Activated CD8-positive, alpha-beta memory T cell treated with anti-CD3 and anti-CD28 coated beads, Interleukin-2, amount 50 U/mL, for 24 hours (primary cell): Measurements from ENCODE around the gene SLC27A6.
"Not testable (repeated sequence)": the region's sequence is repeated elsewhere in the genome, so short reads cannot be mapped to it uniquely, and the experiment has no call there.

Experiments used
- DNase-seq: peaks from one replicate; pipeline ENCODE4 v3.0.0-alpha.2; 2020; ENCODE audit errors: extremely low read depth

Gene SLC27A6

GRCh38 chr5:129001841-129002526 is 36.7 kb downstream of the SLC27A6 start:
- DNase-seq = no peak

DNA sequence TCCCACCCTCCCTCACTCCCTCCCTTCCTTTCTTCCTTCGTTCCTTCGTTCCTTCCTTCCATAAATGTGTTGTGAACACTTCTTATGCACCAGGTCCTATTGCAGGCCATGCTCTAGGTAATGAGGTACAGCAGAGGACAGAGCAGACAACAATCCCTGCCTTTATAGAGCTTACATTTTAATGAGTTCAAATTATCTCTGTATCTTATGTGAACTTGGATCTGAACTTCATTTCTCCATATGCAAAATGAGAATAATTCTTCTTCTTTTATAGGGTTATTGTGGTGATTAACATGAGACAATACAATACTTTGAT is 37.2 kb downstream of the SLC27A6 start:
- no peak for DNase-seq

GRCh38 chr5:129003232-129003631 is 37.9 kb downstream of the SLC27A6 start:
- DNase-seq = no peak

DNA sequence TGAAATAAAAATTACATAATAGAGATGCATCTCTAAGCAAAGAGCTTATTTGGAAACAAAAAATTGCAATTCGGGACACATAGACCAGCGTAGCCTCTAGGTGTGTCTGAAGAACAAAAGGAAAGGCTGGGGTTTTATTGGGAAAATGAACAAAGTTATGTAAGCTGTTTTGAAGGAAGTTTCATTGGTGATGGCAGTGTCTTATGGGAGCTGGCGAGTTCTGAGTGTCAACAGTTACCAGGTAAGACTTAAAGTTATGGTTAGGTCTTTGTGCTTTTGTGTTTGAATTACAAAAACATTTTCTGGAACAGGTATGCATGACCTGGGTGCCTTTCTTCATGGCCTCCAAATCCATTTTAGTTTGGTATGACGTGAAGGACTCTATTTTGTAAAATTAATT is 48.9 kb downstream of the SLC27A6 start:
- DNase-seq = no peak

DNA sequence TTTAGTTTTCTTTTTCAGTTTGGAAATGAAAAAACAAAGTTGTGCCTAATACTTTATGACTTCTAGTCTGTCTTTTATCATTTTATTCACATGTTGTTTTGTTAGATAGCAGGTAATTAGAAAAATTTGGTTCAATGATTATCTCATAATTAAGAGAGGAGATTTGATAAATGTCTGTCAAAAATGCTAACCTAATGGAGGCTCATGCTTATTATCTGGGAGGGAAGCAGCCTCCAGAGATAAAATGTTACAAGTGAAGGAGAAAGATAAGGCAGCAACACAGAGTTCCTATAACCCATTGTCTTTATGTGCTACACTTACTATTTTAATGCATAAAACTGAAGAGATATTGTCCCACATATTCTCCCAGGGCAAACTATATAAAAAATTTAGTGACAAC is 53.5 kb downstream of the SLC27A6 start:
- no peak for DNase-seq

DNA sequence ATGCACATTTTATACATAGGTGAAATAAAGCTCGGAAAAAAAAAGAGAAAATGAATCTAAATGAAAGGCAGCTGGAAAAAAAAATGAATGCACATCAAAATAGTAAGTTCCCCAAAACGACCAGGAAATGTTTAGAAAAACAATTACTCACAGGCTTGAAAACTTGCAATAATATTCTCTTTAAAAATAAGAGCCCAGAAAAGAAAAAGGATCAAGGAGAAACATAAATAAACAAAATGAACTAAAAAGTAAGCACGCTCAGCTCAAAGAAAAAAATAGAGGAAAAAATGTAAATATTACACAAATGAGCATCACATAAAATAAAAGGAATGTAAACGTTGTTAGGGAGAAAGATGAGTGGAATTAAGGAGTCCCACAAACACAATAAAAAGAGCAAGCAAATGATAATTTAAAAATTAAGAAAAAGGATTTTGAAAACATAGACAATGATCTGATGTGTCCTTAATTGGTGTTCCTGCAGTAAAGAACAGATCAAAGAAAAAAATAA is 54.2 kb downstream of the SLC27A6 start:
- no peak for DNase-seq

GRCh38 chr5:129020683-129021082 is 55.4 kb downstream of the SLC27A6 start:
- no peak for DNase-seq

GRCh38 chr5:129021744-129022143 is 56.5 kb downstream of the SLC27A6 start:
- DNase-seq = no peak

DNA sequence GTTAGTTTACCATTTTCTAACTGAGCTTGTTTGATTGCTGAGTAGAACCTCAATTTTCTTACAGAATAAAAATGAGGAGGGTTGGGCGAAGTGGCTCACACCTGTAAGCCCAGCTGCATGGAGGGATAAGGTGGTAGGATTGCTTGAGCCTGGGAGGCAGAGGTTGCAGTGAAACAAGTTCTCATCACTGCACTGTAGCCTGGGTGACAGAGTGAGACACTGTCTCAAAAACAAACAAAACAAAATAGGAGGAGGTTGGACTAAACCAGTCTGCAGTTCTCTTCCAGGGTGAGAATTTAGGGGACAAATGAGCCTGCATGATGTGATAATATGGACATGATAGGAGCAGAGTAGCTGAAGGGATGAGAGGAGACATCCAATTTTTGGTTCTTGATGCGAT is 57.3 kb downstream of the SLC27A6 start:
- DNase-seq = no peak

GRCh38 chr5:129027260-129027659 is 62.0 kb downstream of the SLC27A6 start:
- no peak for DNase-seq

DNA sequence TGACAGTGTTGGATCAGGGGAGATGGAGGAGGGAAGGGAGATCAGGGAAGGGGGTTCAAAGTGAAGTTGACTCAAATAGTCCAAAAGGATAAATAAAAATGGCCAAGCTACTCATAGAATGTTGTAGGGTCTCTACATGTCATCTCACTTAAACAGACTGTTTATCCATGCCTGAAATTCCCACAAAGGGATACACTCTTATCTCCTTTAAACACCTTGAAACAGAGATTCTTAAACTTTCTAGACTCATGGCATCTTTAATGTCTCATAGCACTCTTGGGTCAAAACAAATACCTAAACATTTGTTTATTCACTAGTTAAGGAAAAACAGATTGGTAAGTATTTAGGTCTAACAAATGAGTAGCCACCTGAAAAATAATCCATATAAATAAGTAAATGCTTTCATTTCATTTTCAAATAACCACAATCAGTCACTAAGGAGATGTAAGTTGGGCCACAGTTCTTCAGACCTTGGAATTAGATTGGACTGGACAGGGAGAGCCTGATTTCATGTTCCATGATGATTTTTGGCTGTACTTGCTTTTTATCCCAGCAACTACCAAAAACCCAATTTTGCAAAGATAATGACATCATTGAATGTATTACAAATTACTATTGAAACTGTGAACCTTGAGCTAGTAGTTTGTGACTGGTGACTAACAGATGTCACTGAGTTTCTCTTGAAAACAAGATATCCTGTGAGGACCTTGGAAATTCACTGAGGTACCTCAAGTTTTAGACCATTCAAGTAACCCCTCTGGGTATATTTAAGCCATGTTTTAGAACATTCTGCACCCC is 66.8 kb downstream of the SLC27A6 start:
- DNase-seq = no peak

GRCh38 chr5:129036257-129036656 is 71.0 kb downstream of the SLC27A6 start:
- not testable (repeated sequence) for DNase-seq

- DNase-seq = no peak
Observed at GRCh38 chr5:129041196-129041881, 76.1 kb downstream of the SLC27A6 start.

DNA sequence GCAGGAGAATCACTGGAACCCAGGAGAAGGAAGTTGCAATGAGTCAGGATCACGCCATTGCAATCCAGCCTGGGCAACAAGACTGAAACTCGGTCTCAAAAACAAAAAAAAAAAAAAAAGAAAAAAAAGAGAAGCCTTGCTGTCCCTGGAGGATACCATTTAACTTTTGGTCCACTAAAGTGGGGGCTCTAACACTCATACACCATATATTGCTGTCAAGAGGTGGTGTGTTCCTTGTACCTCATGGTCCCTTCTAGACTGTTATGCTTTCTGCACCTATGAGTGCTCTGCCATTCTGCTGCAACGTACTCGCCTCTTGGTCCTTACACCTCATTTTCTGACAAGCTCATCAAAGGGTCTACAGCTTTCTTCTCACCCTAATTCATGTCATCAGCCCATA is 77.0 kb downstream of the SLC27A6 start:
- no peak for DNase-seq

GRCh38 chr5:129043894-129044293 is 78.6 kb downstream of the SLC27A6 start:
- DNase-seq = no peak

GRCh38 chr5:129046151-129046550 is 80.9 kb downstream of the SLC27A6 start:
- DNase-seq = no peak

DNA sequence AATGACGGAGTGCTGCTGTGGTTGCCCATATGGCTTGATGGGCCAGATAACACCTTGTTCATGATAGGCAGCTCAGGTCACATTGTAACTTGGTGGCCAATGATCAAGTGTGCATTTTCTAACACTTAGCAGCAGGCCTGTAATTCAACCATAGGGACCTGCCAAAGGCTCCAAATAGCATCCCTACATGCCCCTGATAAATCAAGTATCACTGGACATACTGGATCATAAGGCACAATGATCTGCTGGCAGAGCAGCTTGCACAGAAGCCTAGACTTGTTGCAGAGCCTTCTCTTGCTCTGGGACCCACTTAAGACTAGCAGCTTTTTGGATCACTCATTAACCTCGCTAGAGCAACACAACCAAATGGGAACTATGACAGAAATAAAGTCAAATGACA is 83.2 kb downstream of the SLC27A6 start:
- no peak for DNase-seq

- DNase-seq = no peak
Observed at GRCh38 chr5:129049126-129049799, 84.0 kb downstream of the SLC27A6 start.

DNA sequence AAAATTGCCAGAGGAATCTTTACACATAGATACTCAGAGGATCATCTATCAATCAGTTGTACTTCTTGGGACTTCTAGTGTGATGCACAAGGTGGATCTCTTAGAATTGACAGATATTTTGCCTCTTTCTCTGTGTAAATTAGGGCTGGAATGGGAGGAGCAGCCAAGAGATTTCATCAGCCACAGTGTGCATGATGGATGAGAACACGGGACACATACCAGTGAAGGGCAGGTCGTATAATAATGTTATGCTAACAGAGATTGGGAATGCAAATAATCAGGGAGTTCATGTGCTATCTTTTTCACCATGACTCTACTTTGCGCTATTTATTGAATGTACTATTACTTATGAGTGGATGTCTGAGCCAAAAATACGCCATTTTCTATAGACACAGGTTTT is 86.0 kb downstream of the SLC27A6 start:
- no peak for DNase-seq

DNA sequence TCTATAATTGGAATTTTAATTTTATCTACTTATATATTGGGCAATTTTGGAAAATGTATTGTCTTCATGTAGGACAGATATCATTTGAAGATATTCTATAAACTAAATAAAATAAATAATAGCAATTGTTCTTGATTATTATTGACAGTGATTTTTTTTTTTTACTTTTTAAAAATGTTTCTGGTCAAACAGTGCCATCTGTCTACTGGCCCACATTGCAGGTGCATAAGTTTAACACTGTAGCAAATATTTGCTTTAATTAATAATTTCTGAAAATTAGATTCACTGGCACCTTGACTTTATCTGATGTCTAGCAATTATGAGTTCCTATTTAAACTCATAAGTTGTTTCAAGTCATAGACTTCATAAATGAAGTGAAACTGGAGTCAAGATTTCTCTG is 88.2 kb downstream of the SLC27A6 start:
- no peak for DNase-seq

DNA sequence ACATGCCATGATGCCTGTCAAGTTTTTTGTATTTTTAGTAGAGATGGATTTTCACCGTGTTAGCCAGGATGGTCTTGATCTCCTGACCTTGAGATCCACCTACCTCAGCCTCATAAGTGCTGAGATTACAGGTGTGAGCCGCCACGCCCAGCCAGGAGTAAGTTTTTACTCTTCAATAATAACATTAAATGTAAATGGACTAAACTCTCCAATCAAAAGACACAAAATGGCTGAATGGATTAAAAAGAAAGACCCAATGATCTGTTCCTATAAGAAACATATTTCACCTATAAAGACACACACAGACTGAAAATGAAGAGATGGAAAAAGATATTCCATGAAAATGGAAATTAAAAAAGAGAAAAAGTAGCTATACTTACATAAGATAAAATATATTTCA is 92.0 kb downstream of the SLC27A6 start:
- DNase-seq = no peak

DNA sequence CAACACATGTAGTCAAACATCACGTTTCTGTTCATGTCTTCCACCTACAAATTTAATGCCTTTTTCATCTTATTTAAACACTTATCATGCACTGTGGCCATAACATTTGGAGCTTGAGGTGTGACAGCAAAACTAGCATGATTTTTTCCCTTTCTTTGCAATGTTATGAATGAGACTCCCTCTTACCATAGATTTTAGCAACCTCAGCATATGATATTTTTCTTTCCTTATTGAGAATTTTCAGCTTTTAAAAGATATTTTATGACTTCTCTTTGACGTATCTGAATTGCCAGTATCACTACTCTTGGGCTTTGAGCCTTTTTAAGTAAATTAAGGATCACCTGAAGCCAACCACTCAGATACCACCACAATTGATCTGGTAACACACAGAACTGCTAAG is 96.6 kb downstream of the SLC27A6 start:
- no peak for DNase-seq
